ENCODE measurements around the gene SMAGP. TPM values are rescaled to one million over a fixed set of nuclear protein-coding genes. Genes with fewer than 3 reads are reported as not detected.
"Not testable (repeated sequence)": the region's sequence is repeated elsewhere in the genome, so short reads cannot be mapped to it uniquely, and the experiment has no call there.

SMAGP gene
- total RNA-seq, 1 experiment from 2014 or later, result 62.5 TPM

GRCh38 chr12:51295651-51296050, 25.4 kb upstream of the SMAGP start:
- no peak for TF ChIP-seq EZH2phosphoT487 (IDR thresholded peaks at IDR 0.05; ENCODE audit: borderline replicate concordance, low read length)
- Histone ChIP-seq H4K20me1 (ENCODE audit: low read length) (no peaks in the 10 kb centered on the region), H3K79me2 (ENCODE audit: low read length) (no peaks in the 10 kb centered on the region), H3K4me3 (ENCODE audit: low read length) (no peak overlapping the region), H3F3A (ENCODE audit: low read length, unreplicated experiment) (no peaks in the 10 kb centered on the region), H3K27me3 (ENCODE audit: low read length) (no peaks in the 10 kb centered on the region), H3K36me3 (ENCODE audit: low read depth, low read length) (no peaks in the 10 kb centered on the region), H3K27ac (ENCODE audit: low read length) (no peak overlapping the region), H2AFZ (ENCODE audit: low read length) (no peak overlapping the region), H3K9me3 (ENCODE audit: low read length) (no peaks in the 10 kb centered on the region), H3K9ac (ENCODE audit: low read length) (no peak overlapping the region), H3K9me2 (replicated peaks; ENCODE audit: low read length) (no peaks in the 10 kb centered on the region), H3K4me1 (ENCODE audit: insufficient read depth, low read length) (no peaks in the 10 kb centered on the region), H3K4me2 (ENCODE audit: low read length) (no peak overlapping the region)
- ATAC-seq, result no peak
- ChIA-PET CTCF (no interaction called here), POLR2A (ENCODE audit: unreplicated experiment) (no interaction called here)
- DNase-seq, result peak; percentile 68
- BruUV-seq (replicated peaks), result no TSS peak
- intact Hi-C loops (cut with micrococcal nuclease), result no loop called here

GRCh38 chr12:51294097-51294496, 23.9 kb upstream of the SMAGP start:
- H3K27ac ChIP-seq (ENCODE audit: low read length); H3K9ac ChIP-seq (ENCODE audit: low read length); CTCF ChIA-PET; H3K27me3 ChIP-seq (ENCODE audit: low read length); H3K9me2 ChIP-seq (replicated peaks; ENCODE audit: low read length); H3K4me2 ChIP-seq (ENCODE audit: low read length); H4K20me1 ChIP-seq (ENCODE audit: low read length); H3K79me2 ChIP-seq (ENCODE audit: low read length); POLR2A ChIA-PET (ENCODE audit: unreplicated experiment); H3K4me1 ChIP-seq (ENCODE audit: insufficient read depth, low read length); DNase-seq; intact Hi-C loops (cut with micrococcal nuclease); H3K36me3 ChIP-seq (ENCODE audit: low read depth, low read length); BruUV-seq (replicated peaks); H3F3A ChIP-seq (ENCODE audit: low read length, unreplicated experiment); H3K9me3 ChIP-seq (ENCODE audit: low read length); H2AFZ ChIP-seq (ENCODE audit: low read length); ATAC-seq; H3K4me3 ChIP-seq (ENCODE audit: low read length): not testable (repeated sequence)

- DNase-seq (no peak), ATAC-seq (no peak)
- H3K4me3 ChIP-seq (ENCODE audit: low read length), result no peak overlapping the region
- no peak overlapping the region for H3K27ac ChIP-seq (ENCODE audit: low read length)
- TF ChIP-seq EZH2phosphoT487 (IDR thresholded peaks at IDR 0.05; ENCODE audit: borderline replicate concordance, low read length) (no peak), EZH2 (IDR thresholded peaks at IDR 0.05; ENCODE audit: low read length, unreplicated experiment) (no peak), CTCF (conservative IDR thresholded peaks at IDR 0.05; ENCODE audit: low read depth, low read length) (no peak)
- H3K4me2 ChIP-seq (ENCODE audit: low read length), result no peak overlapping the region
- ChIA-PET POLR2A (ENCODE audit: unreplicated experiment) (no interaction called here), CTCF (no interaction called here)
- no peaks in the 10 kb centered on the region for H4K20me1 ChIP-seq (ENCODE audit: low read length)
- H3F3A ChIP-seq (ENCODE audit: low read length, unreplicated experiment), result no peaks in the 10 kb centered on the region
- no peak overlapping the region for H2AFZ ChIP-seq (ENCODE audit: low read length)
- no peaks in the 10 kb centered on the region for H3K36me3 ChIP-seq (ENCODE audit: low read depth, low read length)
- no TSS peak for BruUV-seq (replicated peaks)
- no peaks in the 10 kb centered on the region for H3K9me3 ChIP-seq (ENCODE audit: low read length)
- H3K9ac ChIP-seq (ENCODE audit: low read length), result no peak overlapping the region
- H3K9me2 ChIP-seq (replicated peaks; ENCODE audit: low read length), result no peaks in the 10 kb centered on the region
- no peaks in the 10 kb centered on the region for H3K27me3 ChIP-seq (ENCODE audit: low read length)
- no peaks in the 10 kb centered on the region for H3K79me2 ChIP-seq (ENCODE audit: low read length)
- intact Hi-C loops (cut with micrococcal nuclease), result no loop called here
- no peaks in the 10 kb centered on the region for H3K4me1 ChIP-seq (ENCODE audit: insufficient read depth, low read length)
Measured at GRCh38 chr12:51293696-51294095, 23.5 kb upstream of the SMAGP start.

- CTCF ChIA-PET; DNase-seq; H4K20me1 ChIP-seq (ENCODE audit: low read length); H3K9me3 ChIP-seq (ENCODE audit: low read length); BruUV-seq (replicated peaks); H3K27ac ChIP-seq (ENCODE audit: low read length); H3K9ac ChIP-seq (ENCODE audit: low read length); intact Hi-C loops (cut with micrococcal nuclease); H3K4me1 ChIP-seq (ENCODE audit: insufficient read depth, low read length); H3K9me2 ChIP-seq (replicated peaks; ENCODE audit: low read length); H2AFZ ChIP-seq (ENCODE audit: low read length); H3K27me3 ChIP-seq (ENCODE audit: low read length); H3K79me2 ChIP-seq (ENCODE audit: low read length); ATAC-seq; H3F3A ChIP-seq (ENCODE audit: low read length, unreplicated experiment); H3K4me3 ChIP-seq (ENCODE audit: low read length); H3K36me3 ChIP-seq (ENCODE audit: low read depth, low read length); H3K4me2 ChIP-seq (ENCODE audit: low read length): not testable (repeated sequence)
- POLR2A ChIA-PET (ENCODE audit: unreplicated experiment), result interaction anchor here (0.7 kb wide), 1 partner anchor 16 kb away, joined by 4 read pairs; no protein-coding TSS in a partner anchor
Measured at GRCh38 chr12:51291603-51292513, 21.6 kb upstream of the SMAGP start.

Measured in PC-3 (cell line).